Activated CD4-positive, alpha-beta T cell treated with anti-CD3 and anti-CD28 coated beads for 24 hours (primary cell): ENCODE data around the gene ECM2.

ENCODE experiments used
- DNase-seq, 2 donors: peaks; one replicate each; pipeline ENCODE4 v3.0.0-alpha.2; 2020; ENCODE audit warnings: low read depth in 2 of 2

ECM2 gene

DNA sequence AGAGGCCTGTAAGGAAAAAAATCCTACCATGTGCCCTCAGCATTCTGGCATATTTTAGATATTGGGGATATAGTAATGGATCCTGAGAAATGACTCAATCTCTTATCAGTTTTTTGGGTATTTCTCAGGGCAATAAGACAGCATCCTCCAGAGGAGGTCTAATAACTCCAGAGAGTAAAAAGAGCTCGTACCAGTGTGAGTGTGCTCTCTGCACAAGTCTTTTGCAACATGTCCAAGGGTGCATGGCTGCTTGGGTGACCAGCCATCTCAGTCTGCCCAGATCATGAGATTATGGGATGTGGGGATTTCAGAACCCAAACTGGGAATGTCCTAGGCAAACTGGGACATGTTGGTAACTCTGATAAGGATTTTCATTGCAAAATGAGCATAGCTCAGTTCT is 68.7 kb downstream of the ECM2 start:
- DNase-seq, result no peak

DNA sequence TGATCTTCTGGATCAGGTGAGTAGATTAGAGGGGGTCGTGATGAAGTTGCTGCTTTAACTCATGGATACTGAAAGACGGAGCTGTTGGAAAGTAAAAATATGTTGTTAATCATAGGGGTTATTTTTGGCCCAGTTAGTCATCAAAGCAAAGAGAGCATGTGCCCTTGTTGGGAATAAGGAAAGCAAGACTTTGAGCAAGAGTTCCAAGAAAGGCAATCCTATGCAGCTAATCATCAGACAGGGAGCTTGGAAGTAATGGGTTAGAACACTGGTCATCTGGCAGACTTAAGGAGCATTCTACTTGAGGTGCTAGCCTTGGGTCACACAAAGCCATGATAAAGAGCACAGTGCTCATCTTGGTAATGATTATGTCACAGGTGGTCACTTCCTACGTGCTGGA is 71.8 kb downstream of the ECM2 start:
- DNase-seq, result no peak

DNA sequence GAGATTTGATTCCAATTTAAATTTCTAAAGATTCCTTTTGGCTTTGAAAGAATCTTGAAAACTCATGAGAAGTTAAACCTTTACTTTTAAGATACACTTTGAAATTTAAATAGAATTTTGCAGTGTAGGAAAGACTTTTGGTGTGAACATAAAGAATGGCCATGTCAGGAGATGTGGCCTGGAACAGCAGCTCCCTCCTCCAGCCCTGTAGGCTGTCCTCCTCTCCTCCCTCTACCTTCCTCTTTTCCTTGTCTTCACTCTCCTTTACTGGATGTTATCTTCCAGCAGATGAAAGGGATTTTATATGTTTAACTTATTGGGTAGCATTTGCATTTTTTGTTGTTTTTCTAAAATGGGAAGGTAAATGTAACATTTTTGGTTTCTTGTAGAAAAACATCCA is 72.4 kb downstream of the ECM2 start:
- DNase-seq, result no peak

DNA sequence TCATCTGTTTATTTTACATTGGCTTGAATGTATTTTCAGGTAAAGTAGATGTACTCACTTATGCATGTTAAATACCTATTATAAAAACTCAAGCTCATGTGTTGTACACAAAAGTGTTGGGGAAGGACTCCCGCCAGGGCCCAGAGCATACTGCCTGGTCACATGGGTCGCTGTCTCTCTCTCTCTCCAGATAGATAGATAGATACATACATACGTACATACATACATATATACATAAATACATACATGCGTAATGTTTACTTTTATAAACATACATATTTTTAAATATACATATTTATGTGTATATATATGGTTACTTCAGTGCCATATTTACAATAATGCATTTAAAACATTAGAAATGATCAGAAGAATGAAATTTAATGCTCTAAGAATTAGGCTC is 78.2 kb downstream of the ECM2 start:
- no peak for DNase-seq

DNA sequence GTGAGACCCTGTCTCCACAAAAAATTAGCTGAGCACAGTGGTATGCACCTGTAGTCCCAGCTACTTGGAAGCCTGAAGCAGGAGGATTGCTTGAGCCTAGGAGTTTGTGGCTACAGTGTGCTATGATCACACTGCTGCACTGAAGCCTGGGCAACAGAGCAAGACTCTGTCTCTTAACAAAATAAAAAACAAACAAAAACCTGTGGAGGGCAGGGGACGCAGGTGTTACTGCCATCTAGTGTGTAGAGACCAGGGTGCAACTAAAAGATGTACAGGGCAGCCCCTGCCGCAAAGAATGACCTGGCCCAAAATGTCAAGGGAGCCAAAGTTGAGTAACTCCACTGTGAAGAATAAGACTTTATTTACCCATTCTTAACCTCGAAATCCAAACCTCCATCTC is 80.6 kb downstream of the ECM2 start:
- DNase-seq, result no peak

DNA sequence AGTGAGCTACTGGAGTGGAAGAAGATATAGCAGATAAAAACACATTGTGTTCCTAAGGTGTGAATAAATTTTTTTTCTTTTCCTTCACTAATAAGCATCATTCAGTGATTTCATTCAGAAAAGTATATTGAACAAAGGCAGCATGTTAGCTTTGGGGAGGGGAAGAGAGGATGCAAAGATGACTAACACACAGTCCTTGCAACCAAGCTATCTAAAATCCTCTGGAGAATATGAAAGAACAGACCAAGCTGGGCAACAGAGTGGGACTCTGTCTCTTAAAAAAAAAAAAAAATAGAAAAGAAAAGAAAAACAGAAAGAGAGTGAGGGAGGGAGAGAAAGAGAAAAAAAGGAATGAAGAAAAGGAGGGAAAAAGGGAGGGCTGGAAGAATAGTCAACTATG is 89.3 kb downstream of the ECM2 start:
- no peak for DNase-seq
